LNCAP (cell line): ENCODE data around the gene COL25A1.

Source experiments
- TF ChIP-seq, protein P1 (sequence below): fragments of 450-650 bp; IDR thresholded peaks from 2 replicates; pipeline ENCODE4 v1.5.1; 2017; ENCODE audit warnings: mild to moderate bottlenecking

Gene COL25A1

DNA sequence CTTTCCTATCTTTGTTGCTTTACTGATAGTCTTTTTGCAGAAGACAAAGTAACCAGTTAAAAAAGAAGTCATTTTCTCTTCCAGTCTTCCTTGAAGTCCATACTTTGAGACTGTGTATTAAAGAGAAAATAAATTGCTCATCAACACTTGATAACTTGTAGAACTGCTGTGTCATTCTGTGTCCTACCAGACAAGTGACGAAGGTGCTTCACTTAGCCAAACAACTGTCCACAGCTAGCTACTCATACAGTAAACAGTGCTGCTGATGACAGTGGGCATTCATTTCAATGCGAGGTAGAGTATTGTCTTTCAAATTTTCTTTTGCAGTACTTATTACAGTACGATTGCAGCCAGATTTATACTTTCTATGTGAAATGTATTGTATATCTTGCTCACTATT is 11.5 kb downstream of the COL25A1 start:
- TF ChIP-seq, protein P1, sequence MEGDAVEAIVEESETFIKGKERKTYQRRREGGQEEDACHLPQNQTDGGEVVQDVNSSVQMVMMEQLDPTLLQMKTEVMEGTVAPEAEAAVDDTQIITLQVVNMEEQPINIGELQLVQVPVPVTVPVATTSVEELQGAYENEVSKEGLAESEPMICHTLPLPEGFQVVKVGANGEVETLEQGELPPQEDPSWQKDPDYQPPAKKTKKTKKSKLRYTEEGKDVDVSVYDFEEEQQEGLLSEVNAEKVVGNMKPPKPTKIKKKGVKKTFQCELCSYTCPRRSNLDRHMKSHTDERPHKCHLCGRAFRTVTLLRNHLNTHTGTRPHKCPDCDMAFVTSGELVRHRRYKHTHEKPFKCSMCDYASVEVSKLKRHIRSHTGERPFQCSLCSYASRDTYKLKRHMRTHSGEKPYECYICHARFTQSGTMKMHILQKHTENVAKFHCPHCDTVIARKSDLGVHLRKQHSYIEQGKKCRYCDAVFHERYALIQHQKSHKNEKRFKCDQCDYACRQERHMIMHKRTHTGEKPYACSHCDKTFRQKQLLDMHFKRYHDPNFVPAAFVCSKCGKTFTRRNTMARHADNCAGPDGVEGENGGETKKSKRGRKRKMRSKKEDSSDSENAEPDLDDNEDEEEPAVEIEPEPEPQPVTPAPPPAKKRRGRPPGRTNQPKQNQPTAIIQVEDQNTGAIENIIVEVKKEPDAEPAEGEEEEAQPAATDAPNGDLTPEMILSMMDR, result no peak

DNA sequence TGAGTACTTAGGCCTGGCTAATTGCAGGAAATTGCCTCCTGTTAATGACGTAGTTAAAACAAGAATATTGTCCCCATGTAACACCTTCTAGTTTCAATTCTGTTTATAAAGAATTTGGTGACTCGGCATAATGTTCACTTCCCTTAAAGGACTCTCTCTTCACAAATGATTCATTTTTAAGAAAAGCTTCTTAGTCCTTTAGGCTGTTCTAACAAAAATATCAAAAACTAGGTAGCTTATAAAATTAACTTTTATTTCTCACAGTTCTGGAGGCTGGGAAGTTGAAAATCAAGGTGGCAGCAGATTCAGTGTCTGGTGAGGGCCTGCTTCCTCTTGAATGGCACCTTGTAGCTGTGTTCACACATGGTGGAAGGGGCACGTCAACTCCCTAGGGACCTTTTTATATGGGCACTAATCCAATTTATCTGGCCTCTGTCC is 23.8 kb downstream of the COL25A1 start:
- TF ChIP-seq, protein P1, result no peak

DNA sequence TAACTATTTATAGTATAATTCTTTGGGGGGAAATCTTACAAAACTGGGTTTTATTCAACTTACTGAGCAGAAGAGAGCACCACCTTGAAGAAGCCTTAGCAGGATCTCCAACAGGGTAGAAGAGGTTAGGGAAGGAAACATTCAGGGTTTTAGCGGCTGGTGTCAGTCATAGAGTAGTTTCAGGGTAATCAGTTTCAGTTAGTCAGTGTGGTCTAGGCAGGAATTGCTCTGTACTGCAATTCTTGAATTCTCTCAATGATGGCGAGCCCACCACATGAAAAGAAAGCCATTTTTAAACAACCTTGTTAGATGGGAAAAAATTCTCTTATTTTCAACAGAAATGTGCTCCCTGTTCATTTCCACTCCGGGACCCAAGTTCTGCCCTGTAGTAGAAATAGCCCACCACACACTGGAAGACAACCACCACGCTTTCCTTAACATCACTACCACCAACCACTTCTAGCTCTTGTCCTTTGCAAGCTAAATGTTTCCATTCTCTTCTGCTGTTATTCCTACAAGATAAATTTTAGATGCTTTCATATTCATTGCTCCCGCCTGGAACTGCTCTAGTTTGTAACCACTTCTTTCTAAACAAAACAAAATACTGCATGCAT is 25.9 kb downstream of the COL25A1 start:
- TF ChIP-seq, protein P1, result no peak

DNA sequence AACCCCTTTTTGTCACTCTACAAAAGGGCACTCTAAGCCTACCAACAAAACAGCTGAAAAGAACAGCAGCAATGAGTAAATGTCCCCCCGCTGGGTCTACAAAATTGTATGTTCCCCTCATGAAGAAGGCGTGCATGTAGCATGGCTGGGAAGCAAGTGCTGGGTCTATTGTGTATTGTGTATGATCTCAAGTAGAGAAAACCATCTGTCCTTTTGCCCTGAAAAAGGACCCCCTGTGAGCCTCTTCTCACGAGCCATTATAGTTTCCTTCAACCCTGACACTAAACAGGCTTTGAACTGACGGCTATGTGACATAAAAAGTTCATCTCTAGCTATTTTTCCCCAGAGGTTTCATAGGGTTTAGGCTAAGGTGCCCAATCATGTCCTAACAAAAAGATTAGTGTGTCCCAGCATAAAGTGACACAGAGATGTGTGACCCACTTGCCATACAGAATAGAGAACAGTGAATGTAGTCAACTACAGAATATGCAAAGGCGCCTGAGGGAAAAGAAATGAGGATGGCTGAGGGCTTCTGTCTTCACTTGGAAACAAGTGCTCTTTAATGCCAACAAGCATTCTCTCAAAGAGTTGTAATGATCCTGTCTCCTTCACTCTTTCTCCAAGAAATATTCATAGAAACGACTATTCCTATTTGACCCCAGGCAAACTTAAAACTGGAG is 27.3 kb downstream of the COL25A1 start:
- TF ChIP-seq, protein P1, result no peak

DNA sequence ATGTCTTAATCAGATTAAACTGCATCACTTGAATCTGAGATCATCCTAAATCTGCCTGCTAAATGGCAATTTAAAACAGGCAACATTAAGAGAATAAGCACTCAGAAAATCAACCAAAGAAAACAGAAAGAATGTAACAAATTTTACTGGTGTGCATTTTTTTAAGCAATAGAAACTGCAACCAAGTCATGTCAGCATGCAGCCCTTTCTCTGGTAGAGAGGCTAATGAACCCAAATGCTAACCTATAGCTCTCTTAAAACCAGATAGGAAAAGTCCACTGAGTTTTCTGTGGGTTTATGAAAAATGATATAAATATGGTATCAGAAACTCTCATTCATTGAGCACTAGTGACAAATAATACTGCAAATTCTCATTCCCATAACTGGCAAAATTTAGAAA is 35.6 kb downstream of the COL25A1 start:
- TF ChIP-seq, protein P1, result no peak

DNA sequence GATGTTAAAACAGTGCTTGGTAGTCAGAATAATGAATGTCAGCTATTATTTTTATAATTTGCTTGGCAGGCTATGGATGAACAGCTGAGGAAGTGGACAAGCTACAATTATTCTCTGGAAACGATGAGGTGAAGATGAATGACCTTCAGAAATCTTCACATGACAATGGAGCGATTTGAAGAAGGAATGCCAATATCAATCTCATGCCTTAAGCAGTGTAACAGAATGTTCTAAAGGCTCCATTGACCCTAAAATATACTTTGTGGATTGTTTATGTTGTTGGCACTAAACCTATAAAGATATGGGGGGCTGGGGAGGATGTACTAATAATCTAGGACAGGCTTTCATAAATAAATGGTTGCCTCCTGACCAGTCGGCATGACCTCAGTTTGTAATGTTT is 36.2 kb downstream of the COL25A1 start:
- TF ChIP-seq, protein P1, result no peak

DNA sequence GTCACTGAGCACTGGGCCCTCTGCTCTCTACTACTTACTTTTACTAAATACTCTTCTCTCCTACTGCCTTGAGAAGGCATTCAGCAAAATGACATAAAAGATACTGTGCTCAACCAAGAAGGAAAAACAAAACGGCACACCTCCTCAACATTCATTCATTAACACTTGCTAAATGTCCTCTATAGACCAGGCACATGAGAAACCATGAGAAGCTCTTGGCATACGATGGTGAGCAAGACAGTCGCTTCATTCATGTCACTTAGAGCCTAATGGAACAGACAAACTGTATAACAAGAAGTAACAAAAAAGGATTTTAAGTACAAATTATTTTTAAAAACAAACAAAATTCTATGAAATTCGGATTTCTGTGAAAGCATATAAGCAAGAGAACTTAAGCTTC is 38.7 kb downstream of the COL25A1 start:
- TF ChIP-seq, protein P1, result no peak
